HepG2 (cell line): ENCODE data around the gene PPP1R18. TPM values are rescaled to one million over a fixed set of nuclear protein-coding genes. Genes with fewer than 3 reads are reported as not detected.

Experiments used
- HNRNPL ChIP-seq: fragments of 200-400 bp; formaldehyde crosslinking; IDR thresholded peaks from 2 replicates; pipeline ENCODE4 v1.6.1; 2017; ENCODE audit warnings: mild to moderate bottlenecking, low read depth, low read length
- HNRNPLL ChIP-seq: fragments of 200-400 bp; formaldehyde crosslinking; IDR thresholded peaks from 2 replicates; pipeline ENCODE4 v1.6.1; 2017; ENCODE audit warnings: mild to moderate bottlenecking, low read depth, low read length; ENCODE audit not compliant: poor library complexity, severe bottlenecking
- KMT2B ChIP-seq: IDR thresholded peaks from 2 replicates; pipeline ENCODE4 v1.6.1; 2016; ENCODE audit warnings: missing genetic modification reagents, missing compliant biosample characterization
- MYC ChIP-seq: sonication (generic); formaldehyde crosslinking; IDR thresholded peaks from 2 replicates; pipeline ENCODE4 v1.9.0; 2021; ENCODE audit warnings: missing genetic modification reagents, borderline replicate concordance
- NFIB ChIP-seq: sonication (generic); formaldehyde crosslinking; IDR thresholded peaks from 2 replicates; pipeline ENCODE4 v1.9.0; 2021; ENCODE audit warnings: missing genetic modification reagents, mild to moderate bottlenecking, borderline replicate concordance
- NPAS2 ChIP-seq: sonication (generic); formaldehyde crosslinking; IDR thresholded peaks from 2 replicates; pipeline ENCODE4 v1.8.0; 2022; ENCODE audit warnings: mild to moderate bottlenecking, missing genetic modification reagents, borderline replicate concordance
- REXO4 ChIP-seq: sonication (generic); formaldehyde crosslinking; IDR thresholded peaks from 2 replicates; pipeline ENCODE4 v1.8.0; 2022; ENCODE audit warnings: missing genetic modification reagents, mild to moderate bottlenecking, borderline replicate concordance
- SCMH1 ChIP-seq: sonication (generic); formaldehyde crosslinking; IDR thresholded peaks from 2 replicates; pipeline ENCODE4 v1.9.0; 2021; ENCODE audit warnings: missing genetic modification reagents, mild to moderate bottlenecking, borderline replicate concordance
- SRSF9 ChIP-seq: fragments of 200-400 bp; formaldehyde crosslinking; IDR thresholded peaks from 2 replicates; pipeline ENCODE4 v1.6.1; 2018; ENCODE audit warnings: borderline replicate concordance, mild to moderate bottlenecking, low read depth, low read length; ENCODE audit not compliant: insufficient read depth, poor library complexity, severe bottlenecking
- TSC22D2 ChIP-seq: sonication (generic); formaldehyde crosslinking; IDR thresholded peaks from 2 replicates; pipeline ENCODE4 v1.5.1; 2020; ENCODE audit warnings: missing genetic modification reagents, mild to moderate bottlenecking, borderline replicate concordance
- ZNF367 ChIP-seq: sonication (generic); formaldehyde crosslinking; IDR thresholded peaks from 2 replicates; pipeline ENCODE4 v1.4.0; 2020; ENCODE audit warnings: missing genetic modification reagents, borderline replicate concordance
- ZNF432 ChIP-seq: sonication (generic); formaldehyde crosslinking; IDR thresholded peaks from 2 replicates; pipeline ENCODE4 v1.5.0; 2020; ENCODE audit warnings: missing genetic modification reagents, mild to moderate bottlenecking, borderline replicate concordance
- ZNF546 ChIP-seq: sonication (generic); formaldehyde crosslinking; conservative IDR thresholded peaks from 2 replicates; pipeline ENCODE4 v1.8.1; 2023; ENCODE audit warnings: mild to moderate bottlenecking, missing genetic modification reagents
- ZNF557 ChIP-seq: sonication (generic); formaldehyde crosslinking; IDR thresholded peaks from 2 replicates; pipeline ENCODE4 v1.4.0; 2020; ENCODE audit warnings: missing genetic modification reagents
- ZNF605 ChIP-seq: sonication (generic); formaldehyde crosslinking; IDR thresholded peaks from 2 replicates; pipeline ENCODE4 v1.8.0; 2022; ENCODE audit warnings: mild to moderate bottlenecking, missing genetic modification reagents
- ZNF614 ChIP-seq: IDR thresholded peaks from 2 replicates; pipeline ENCODE4 v1.6.1; 2018; ENCODE audit warnings: missing biosample characterization, missing genetic modification reagents, inconsistent platforms, borderline replicate concordance
- polyA plus RNA-seq, 8 experiments: library from polyadenylated mRNA; depleted of rRNA in 3 of 8; stranded (reverse) in 7 of 8; unstranded in 1 of 8; fragments of >200 nt; fragmentation: Illumina TruSeq in 4 of 8; extraction: Trizol in 4 of 8; gene quantifications; 2 replicates each; pipeline versions ENCODE4 v1.2.1 to v1.2.3, GENCODE V29; 2011 to 2016; ENCODE audit warnings: low read depth in 4 of 8, missing spikeins in 1 of 8, mixed read lengths in 1 of 8; ENCODE audit not compliant: insufficient read depth in 1 of 8
- total RNA-seq, 5 experiments: library from RNA; depleted of rRNA; stranded (reverse); fragments of >200 nt; fragmentation: Illumina TruSeq; extraction: Trizol; gene quantifications; 2 replicates each; pipeline ENCODE4 v1.2.3, GENCODE V29; 2016; ENCODE audit warnings: low read depth in 1 of 5
- TF ChIP-seq, protein P1 (sequence below): sonication (generic); formaldehyde crosslinking; IDR thresholded peaks from 2 replicates; pipeline ENCODE4 v1.5.1; 2020; ENCODE audit warnings: mild to moderate bottlenecking, moderate library complexity, missing genetic modification reagents
- TF ChIP-seq, protein P2 (sequence below): sonication (generic); formaldehyde crosslinking; IDR thresholded peaks from 2 replicates; pipeline ENCODE4 v1.4.0; 2020; ENCODE audit warnings: mild to moderate bottlenecking, missing genetic modification reagents
- TF ChIP-seq, protein P3 (sequence below): sonication (generic); formaldehyde crosslinking; IDR thresholded peaks from 2 replicates; pipeline ENCODE4 v1.5.0; 2020; ENCODE audit warnings: missing genetic modification reagents
- TF ChIP-seq, protein P4 (sequence below): sonication (generic); formaldehyde crosslinking; IDR thresholded peaks from 2 replicates; pipeline ENCODE4 v1.4.0; 2020; ENCODE audit warnings: mild to moderate bottlenecking, missing genetic modification reagents
- TF ChIP-seq, protein P5 (sequence below): sonication (generic); formaldehyde crosslinking; IDR thresholded peaks from 2 replicates; pipeline ENCODE4 v1.8.0; 2022; ENCODE audit warnings: missing genetic modification reagents, mild to moderate bottlenecking, borderline replicate concordance

Gene PPP1R18
- total and polyA plus RNA-seq, 2 of the 13 experiments (the other 11 are each of a cell fraction or from before 2014, with no cell fraction given) = 4.9 to 9.2 TPM

DNA sequence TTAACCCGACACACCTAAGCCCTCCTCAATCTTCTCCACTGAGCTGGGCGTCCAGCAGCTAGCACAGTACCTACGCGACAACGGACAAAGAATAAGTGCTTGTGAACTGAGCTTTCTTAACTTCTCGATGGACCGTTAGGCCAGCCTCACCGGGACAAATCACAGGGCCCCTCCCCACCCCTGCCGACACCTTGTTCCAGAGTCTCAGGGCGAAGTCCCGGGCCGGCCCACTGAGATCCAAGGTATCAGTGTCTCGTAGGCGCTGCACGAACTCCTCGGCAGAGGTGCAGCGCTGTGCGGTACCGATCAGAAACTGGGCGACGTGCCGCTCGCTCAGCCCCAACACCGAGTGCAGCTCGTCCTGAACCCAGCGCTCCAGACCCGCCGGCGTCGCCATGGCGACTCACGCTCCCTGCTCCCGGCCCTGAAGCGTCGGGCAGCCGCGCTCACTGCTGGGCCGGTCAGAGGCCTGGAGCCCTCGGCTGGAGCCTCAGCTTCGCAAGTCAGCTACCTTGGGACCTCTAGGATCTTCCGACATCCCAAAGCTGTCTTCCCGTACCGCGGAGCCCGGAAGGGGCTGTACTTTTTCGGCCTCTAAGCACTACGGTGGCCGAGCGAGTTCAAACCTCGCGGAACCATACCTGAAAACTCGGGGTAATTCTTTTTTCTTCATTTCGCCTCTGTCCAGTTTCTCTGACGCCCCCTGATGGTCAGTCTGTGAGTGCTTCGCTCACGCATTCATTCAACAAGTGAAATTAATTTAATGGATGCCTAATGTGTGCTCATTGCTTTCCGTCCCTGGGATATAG, 13.8 kb downstream of the PPP1R18 start, which contains the start of gene DHX16 (continued):
- TF ChIP-seq, protein P1, sequence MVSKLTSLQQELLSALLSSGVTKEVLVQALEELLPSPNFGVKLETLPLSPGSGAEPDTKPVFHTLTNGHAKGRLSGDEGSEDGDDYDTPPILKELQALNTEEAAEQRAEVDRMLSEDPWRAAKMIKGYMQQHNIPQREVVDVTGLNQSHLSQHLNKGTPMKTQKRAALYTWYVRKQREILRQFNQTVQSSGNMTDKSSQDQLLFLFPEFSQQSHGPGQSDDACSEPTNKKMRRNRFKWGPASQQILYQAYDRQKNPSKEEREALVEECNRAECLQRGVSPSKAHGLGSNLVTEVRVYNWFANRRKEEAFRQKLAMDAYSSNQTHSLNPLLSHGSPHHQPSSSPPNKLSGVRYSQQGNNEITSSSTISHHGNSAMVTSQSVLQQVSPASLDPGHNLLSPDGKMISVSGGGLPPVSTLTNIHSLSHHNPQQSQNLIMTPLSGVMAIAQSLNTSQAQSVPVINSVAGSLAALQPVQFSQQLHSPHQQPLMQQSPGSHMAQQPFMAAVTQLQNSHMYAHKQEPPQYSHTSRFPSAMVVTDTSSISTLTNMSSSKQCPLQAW (CRISPR knock-in tag) = peak; percentile 85
- TF ChIP-seq NFIB (CRISPR knock-in tag) (no peak; the same call in 1 of the 2 replicates), HNRNPL (no peak), ZNF614 (peak; percentile 97), ZNF432 (CRISPR knock-in tag) (no peak), ZNF546 (CRISPR knock-in tag) (0 out of 2 replicates have a peak, but pooled peaks have one; percentile 70), ZNF605 (peak; percentile 38; the same call in 1 of the 2 replicates), HNRNPLL (peak; percentile 50), TSC22D2 (CRISPR knock-in tag) (no peak; the same call in 1 of the 2 replicates), REXO4 (CRISPR knock-in tag) (no peak), MYC (CRISPR knock-in tag) (peak; percentile 62; the same call in 1 of the 2 replicates), KMT2B (CRISPR knock-in tag) (peak; percentile 93), ZNF367 (CRISPR knock-in tag) (no peak), SCMH1 (no peak), NPAS2 (CRISPR knock-in tag) (no peak), ZNF557 (CRISPR knock-in tag) (no peak), SRSF9 (no peak)
- TF ChIP-seq, protein P2, sequence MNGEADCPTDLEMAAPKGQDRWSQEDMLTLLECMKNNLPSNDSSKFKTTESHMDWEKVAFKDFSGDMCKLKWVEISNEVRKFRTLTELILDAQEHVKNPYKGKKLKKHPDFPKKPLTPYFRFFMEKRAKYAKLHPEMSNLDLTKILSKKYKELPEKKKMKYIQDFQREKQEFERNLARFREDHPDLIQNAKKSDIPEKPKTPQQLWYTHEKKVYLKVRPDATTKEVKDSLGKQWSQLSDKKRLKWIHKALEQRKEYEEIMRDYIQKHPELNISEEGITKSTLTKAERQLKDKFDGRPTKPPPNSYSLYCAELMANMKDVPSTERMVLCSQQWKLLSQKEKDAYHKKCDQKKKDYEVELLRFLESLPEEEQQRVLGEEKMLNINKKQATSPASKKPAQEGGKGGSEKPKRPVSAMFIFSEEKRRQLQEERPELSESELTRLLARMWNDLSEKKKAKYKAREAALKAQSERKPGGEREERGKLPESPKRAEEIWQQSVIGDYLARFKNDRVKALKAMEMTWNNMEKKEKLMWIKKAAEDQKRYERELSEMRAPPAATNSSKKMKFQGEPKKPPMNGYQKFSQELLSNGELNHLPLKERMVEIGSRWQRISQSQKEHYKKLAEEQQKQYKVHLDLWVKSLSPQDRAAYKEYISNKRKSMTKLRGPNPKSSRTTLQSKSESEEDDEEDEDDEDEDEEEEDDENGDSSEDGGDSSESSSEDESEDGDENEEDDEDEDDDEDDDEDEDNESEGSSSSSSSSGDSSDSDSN = peak; percentile 93
- TF ChIP-seq, protein P3, sequence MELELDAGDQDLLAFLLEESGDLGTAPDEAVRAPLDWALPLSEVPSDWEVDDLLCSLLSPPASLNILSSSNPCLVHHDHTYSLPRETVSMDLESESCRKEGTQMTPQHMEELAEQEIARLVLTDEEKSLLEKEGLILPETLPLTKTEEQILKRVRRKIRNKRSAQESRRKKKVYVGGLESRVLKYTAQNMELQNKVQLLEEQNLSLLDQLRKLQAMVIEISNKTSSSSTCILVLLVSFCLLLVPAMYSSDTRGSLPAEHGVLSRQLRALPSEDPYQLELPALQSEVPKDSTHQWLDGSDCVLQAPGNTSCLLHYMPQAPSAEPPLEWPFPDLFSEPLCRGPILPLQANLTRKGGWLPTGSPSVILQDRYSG = peak; percentile 63; the same call in 1 of the 2 replicates
- TF ChIP-seq, protein P4, sequence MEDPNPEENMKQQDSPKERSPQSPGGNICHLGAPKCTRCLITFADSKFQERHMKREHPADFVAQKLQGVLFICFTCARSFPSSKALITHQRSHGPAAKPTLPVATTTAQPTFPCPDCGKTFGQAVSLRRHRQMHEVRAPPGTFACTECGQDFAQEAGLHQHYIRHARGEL = no peak
- TF ChIP-seq, protein P5, sequence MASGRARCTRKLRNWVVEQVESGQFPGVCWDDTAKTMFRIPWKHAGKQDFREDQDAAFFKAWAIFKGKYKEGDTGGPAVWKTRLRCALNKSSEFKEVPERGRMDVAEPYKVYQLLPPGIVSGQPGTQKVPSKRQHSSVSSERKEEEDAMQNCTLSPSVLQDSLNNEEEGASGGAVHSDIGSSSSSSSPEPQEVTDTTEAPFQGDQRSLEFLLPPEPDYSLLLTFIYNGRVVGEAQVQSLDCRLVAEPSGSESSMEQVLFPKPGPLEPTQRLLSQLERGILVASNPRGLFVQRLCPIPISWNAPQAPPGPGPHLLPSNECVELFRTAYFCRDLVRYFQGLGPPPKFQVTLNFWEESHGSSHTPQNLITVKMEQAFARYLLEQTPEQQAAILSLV (CRISPR knock-in tag) = peak; percentile 8; the same call in 1 of the 2 replicates
